Upper lobe of left lung (tissue), 4 donors: ENCODE results near the gene SETD2.

Experiments
- CTCF ChIP-seq, 6 experiments: fragments of 450-650 bp in 4 of 6; fragments of 200-600 bp in 2 of 6; sonication (generic) in 2 of 6; IDR thresholded peaks; one replicate each; pipeline ENCODE4 v1.5.1; 2016 to 2019; ENCODE audit warnings: antibody characterized with exemption in 6 of 6
- POLR2A ChIP-seq, 4 donors: fragments of 450-650 bp; IDR thresholded peaks; one replicate each; pipeline ENCODE4 v1.5.1; 2016 to 2017; ENCODE audit warnings: antibody characterized with exemption in 4 of 4, mild to moderate bottlenecking in 2 of 4

GRCh38 chr3:47109393-47109792 lies 54.5 kb downstream of the SETD2 start:
- TF ChIP-seq CTCF (IDR thresholded peaks at IDR 0.05) = no peak
- no peak for TF ChIP-seq POLR2A (IDR thresholded peaks at IDR 0.05)
